B cell (primary cell): ENCODE results near the gene DDAH1. TPM values are rescaled to one million over a fixed set of nuclear protein-coding genes. Genes with fewer than 3 reads are reported as not detected.

Experiments used
- ATAC-seq: fragments of 200-7000 bp; cut with Tn5 transposase; one replicate; pipeline ENCODE4 v1.10.0; 2021; ENCODE audit warnings: low read depth, mild to moderate bottlenecking, moderate number of reproducible peaks, moderate library complexity
- CTCF ChIA-PET: fragments of 350-600 bp; sonication (Branson Sonifier 250); formaldehyde crosslinking; loops from one replicate; lab custom pipeline; 2021; ENCODE audit warnings: antibody characterized with exemption, inconsistent platforms; lab: Charles Lee
- POLR2A ChIA-PET: fragments of 350-600 bp; sonication (Branson Sonifier 250); formaldehyde crosslinking; loops from one replicate; lab custom pipeline; 2021; ENCODE audit warnings: antibody characterized with exemption; lab: Charles Lee
- DNase-seq: peaks from one replicate; pipeline ENCODE4 v3.0.0; 2013
- H2AFZ ChIP-seq: 2 replicates; pipeline ENCODE4 v1.6.1; 2012; ENCODE audit warnings: mild to moderate bottlenecking, low read depth, low read length; ENCODE audit not compliant: insufficient read depth, poor library complexity, severe bottlenecking
- H3K27ac ChIP-seq, 2 donors: 1 replicate in 1 of 2; 2 replicates in 1 of 2; pipeline ENCODE4 v1.5.1; 2012 to 2013; ENCODE audit warnings: low read length in 2 of 2, mild to moderate bottlenecking in 2 of 2, moderate library complexity in 1 of 2
- H3K27me3 ChIP-seq, 4 experiments: fragments of 200-600 bp in 1 of 4; sonication (generic) in 1 of 4; replicated peaks in 1 of 4; 1 replicate in 2 of 4; 2 replicates in 2 of 4; pipeline versions ENCODE4 v1.6.1 to v1.7.0; 2013 to 2016; ENCODE audit warnings: low read length in 3 of 4, mild to moderate bottlenecking in 2 of 4, mixed read lengths in 1 of 4, moderate library complexity in 1 of 4; ENCODE audit not compliant: insufficient read depth in 4 of 4, control insufficient read depth in 3 of 4; ENCODE audit errors: control extremely low read depth in 1 of 4
- H3K36me3 ChIP-seq, 2 experiments: replicated peaks in 1 of 2; 1 replicate in 1 of 2; 2 replicates in 1 of 2; pipeline versions ENCODE4 v1.6.1 to v1.7.1; 2013; ENCODE audit warnings: low read length in 1 of 2; ENCODE audit not compliant: insufficient read depth in 2 of 2, control insufficient read depth in 1 of 2; ENCODE audit errors: control extremely low read depth in 1 of 2, extremely low read depth in 1 of 2
- H3K4me1 ChIP-seq, 2 donors: fragments of 200-600 bp in 1 of 2; sonication (generic) in 1 of 2; 1 replicate in 1 of 2; 2 replicates in 1 of 2; pipeline versions ENCODE4 v1.5.1 to v1.6.1; 2013 to 2017; ENCODE audit warnings: low read length in 2 of 2; ENCODE audit not compliant: control insufficient read depth in 2 of 2, insufficient read depth in 2 of 2
- H3K4me2 ChIP-seq: replicated peaks from 2 replicates; pipeline ENCODE3; 2012; ENCODE audit warnings: mild to moderate bottlenecking, low read depth, low read length; ENCODE audit not compliant: poor library complexity, severe bottlenecking
- H3K4me3 ChIP-seq, 5 experiments: fragments of 200-600 bp in 1 of 5; sonication (generic) in 1 of 5; 1 replicate in 3 of 5; 2 replicates in 2 of 5; pipeline versions ENCODE4 v1.5.1 to v1.7.0; 2011 to 2016; ENCODE audit warnings: low read length in 4 of 5, mild to moderate bottlenecking in 4 of 5, low read depth in 2 of 5, control low read depth in 1 of 5, moderate library complexity in 1 of 5; ENCODE audit not compliant: insufficient read depth in 1 of 5; ENCODE audit errors: control extremely low read depth in 1 of 5, extremely low read depth in 1 of 5
- H3K79me2 ChIP-seq: fragments of 200-600 bp; sonication (generic); one replicate; pipeline ENCODE4 v1.6.0; 2016; ENCODE audit warnings: low read length; ENCODE audit not compliant: control insufficient read depth, insufficient read depth
- H3K9ac ChIP-seq: fragments of 200-600 bp; sonication (generic); 2 replicates; pipeline ENCODE4 v1.6.1; 2017; ENCODE audit warnings: mild to moderate bottlenecking, low read length, moderate library complexity
- H3K9me3 ChIP-seq, 3 donors: one replicate each; pipeline versions ENCODE4 v1.6.1 to v1.7.1; 2013; ENCODE audit warnings: low read length in 2 of 3; ENCODE audit not compliant: control insufficient read depth in 2 of 3, insufficient read depth in 1 of 3; ENCODE audit errors: control extremely low read depth in 1 of 3
- H4K20me1 ChIP-seq: 2 replicates; pipeline ENCODE4 v1.6.0; 2012; ENCODE audit warnings: mild to moderate bottlenecking, low read length; ENCODE audit not compliant: insufficient read depth, control insufficient read depth, poor library complexity, severe bottlenecking
- H3K27ac Mint-ChIP-seq: one replicate; pipeline ENCODE4 v1.8.0; 2021; ENCODE audit warnings: mixed read lengths
- H3K27me3 Mint-ChIP-seq: one replicate; pipeline ENCODE4 v1.8.0; 2021; ENCODE audit warnings: mixed read lengths
- H3K4me1 Mint-ChIP-seq: one replicate; pipeline ENCODE4 v1.8.0; 2021; ENCODE audit warnings: mixed read lengths
- H3K4me3 Mint-ChIP-seq: one replicate; pipeline ENCODE4 v1.8.0; 2021; ENCODE audit warnings: mixed read lengths
- H3K9me3 Mint-ChIP-seq: one replicate; pipeline ENCODE4 v1.8.0; 2022; ENCODE audit warnings: mixed read lengths; ENCODE audit not compliant: insufficient read depth
- EZH2 ChIP-seq: IDR thresholded peaks from 2 replicates; pipeline ENCODE4 v1.6.1; 2012; ENCODE audit warnings: borderline replicate concordance, low read depth, mild to moderate bottlenecking, moderate library complexity, low read length; ENCODE audit not compliant: insufficient read depth, poor library complexity, severe bottlenecking
- WGBS: methylation state at CpG from one replicate; pipeline ENCODE4 v1.1.5; 2013; ENCODE audit warnings: missing lambda C conversion rate; ENCODE audit not compliant: insufficient coverage; 5-methylcytosine and 5-hydroxymethylcytosine counted together
- intact Hi-C: fragments of 100-400 bp; cut with micrococcal nuclease; formaldehyde crosslinking; loops from one replicate; pipeline ENCODE4 v1.10.0; 2022
- polyA plus RNA-seq: library from polyadenylated mRNA; depleted of rRNA; stranded (reverse); fragments of >200 nt; gene quantifications from 2 replicates; pipeline ENCODE4 v1.2.3, GENCODE V29; 2012
- total RNA-seq, 2 donors: library from RNA; stranded (reverse); fragments of 120-200 nt in 1 of 2; gene quantifications; 1 replicate in 1 of 2; 2 replicates in 1 of 2; pipeline versions ENCODE4 v1.2.3 to v1.2.4, GENCODE V29; 2013 to 2022
- TF ChIP-seq, protein P1 (sequence below): fragments of 200-600 bp; IDR thresholded peaks from one replicate; pipeline ENCODE4 v1.8.0; 2022; ENCODE audit warnings: antibody characterized with exemption, mild to moderate bottlenecking

Gene DDAH1
- total and polyA plus RNA-seq, 2 donors (not counting 1 experiment from before 2014, with no cell fraction given), result 0.04 TPM; not detected in 1

DNA sequence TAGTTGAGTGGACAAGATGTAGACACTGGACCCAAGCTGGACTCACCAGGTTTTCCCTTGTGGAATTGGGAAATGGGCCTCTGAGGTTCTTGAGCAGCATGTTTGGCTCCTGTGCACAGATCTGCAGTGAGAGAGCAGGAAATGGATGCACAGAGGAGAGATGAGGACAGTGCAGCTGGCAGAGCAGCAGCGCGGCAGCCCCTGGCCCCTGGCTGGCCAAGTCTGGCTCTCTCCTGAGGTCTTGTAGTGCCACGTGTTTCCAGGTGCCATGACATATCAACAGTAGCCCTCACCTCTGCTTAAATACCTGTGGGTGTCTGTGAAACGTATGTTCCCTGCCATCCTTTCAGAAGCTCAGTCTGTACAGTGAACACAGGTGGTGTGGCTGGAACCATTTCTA is 169.3 kb downstream of the DDAH1 start:
- Histone ChIP-seq H3K4me3 (no peak overlapping the region), H3K27me3 (no peaks in the 10 kb centered on the region), H3K79me2 (peaks cover 3% of the 10 kb centered on the region), H3K4me2 (no peak overlapping the region), H3K9me3 (no peaks in the 10 kb centered on the region), H3K36me3 (no peaks in the 10 kb centered on the region), H4K20me1 (no peaks in the 10 kb centered on the region), H2AFZ (no peak overlapping the region), H3K27ac (no peak overlapping the region), H3K4me1 (peaks cover 26 to 40% of the 10 kb centered on the region in 2 donors), H3K9ac (no peak overlapping the region)
- ChIA-PET POLR2A (interaction anchor here (1.0 to 1.1 kb wide), 2 partner anchors 11 to 19 kb away, joined by 3 read pairs; partner anchors contain the start of gene BCL10), CTCF (interaction anchor here (1.1 to 1.2 kb wide), 2 partner anchors 9 to 13 kb away, joined by 3 read pairs; no protein-coding TSS in a partner anchor)
- H3K27ac Mint-ChIP-seq, result peak overlapping the region; percentile 7
- peaks cover 30% of the 10 kb centered on the region for H3K4me1 Mint-ChIP-seq
- no peak for DNase-seq
- no peak for ATAC-seq
- 88% methylated on average over 4 of the region's 4 CpGs for WGBS
- intact Hi-C loops, result no loop called here
- H3K9me3 Mint-ChIP-seq, result no peaks in the 10 kb centered on the region
- H3K4me3 Mint-ChIP-seq, result no peak overlapping the region
- TF ChIP-seq EZH2, result no peak
- TF ChIP-seq, protein P1, sequence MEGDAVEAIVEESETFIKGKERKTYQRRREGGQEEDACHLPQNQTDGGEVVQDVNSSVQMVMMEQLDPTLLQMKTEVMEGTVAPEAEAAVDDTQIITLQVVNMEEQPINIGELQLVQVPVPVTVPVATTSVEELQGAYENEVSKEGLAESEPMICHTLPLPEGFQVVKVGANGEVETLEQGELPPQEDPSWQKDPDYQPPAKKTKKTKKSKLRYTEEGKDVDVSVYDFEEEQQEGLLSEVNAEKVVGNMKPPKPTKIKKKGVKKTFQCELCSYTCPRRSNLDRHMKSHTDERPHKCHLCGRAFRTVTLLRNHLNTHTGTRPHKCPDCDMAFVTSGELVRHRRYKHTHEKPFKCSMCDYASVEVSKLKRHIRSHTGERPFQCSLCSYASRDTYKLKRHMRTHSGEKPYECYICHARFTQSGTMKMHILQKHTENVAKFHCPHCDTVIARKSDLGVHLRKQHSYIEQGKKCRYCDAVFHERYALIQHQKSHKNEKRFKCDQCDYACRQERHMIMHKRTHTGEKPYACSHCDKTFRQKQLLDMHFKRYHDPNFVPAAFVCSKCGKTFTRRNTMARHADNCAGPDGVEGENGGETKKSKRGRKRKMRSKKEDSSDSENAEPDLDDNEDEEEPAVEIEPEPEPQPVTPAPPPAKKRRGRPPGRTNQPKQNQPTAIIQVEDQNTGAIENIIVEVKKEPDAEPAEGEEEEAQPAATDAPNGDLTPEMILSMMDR, result no peak
- H3K27me3 Mint-ChIP-seq, result no peaks in the 10 kb centered on the region

DNA sequence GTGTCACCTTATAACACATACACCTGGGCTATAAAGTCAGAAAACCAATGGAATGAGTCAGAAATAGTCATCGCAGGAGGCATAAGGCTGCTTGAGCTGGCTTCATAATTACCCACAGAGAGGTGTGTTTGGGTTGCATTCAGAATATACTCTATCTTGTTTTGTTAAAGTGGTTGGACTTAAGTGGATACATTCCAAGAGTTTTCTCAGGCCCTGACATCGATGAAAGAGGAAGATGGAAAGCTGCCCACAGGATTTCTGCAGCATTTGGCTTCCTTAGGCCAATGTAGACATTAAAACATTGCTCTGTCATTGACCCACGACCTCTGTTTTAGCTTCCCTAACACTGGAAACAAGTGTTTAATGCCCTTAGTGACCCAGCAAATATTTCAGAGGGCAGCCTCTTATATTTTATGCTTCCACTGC is 169.9 kb downstream of the DDAH1 start:
- TF ChIP-seq, protein P1, result no peak
- TF ChIP-seq EZH2, result no peak
- peaks cover 33 to 46% of the 10 kb centered on the region in 2 donors for H3K4me1 ChIP-seq
- DNase-seq, result no peak
- Mint-ChIP-seq H3K4me3 (no peak overlapping the region), H3K27ac (no peak overlapping the region), H3K9me3 (no peaks in the 10 kb centered on the region), H3K4me1 (peaks cover 37% of the 10 kb centered on the region), H3K27me3 (no peaks in the 10 kb centered on the region)
- no peaks in the 10 kb centered on the region for H4K20me1 ChIP-seq
- ChIA-PET CTCF (interaction anchor here (0.6 to 1.2 kb wide), 4 partner anchors 10 to 393 kb away, joined by 3 to 4 read pairs (median 3); partner anchors contain the start of gene C1orf52), POLR2A (interaction anchor here (1.0 to 1.1 kb wide), 2 partner anchors 10 to 19 kb away, joined by 3 read pairs; partner anchors contain the start of gene BCL10)
- H3K9me3 ChIP-seq, result no peaks in the 10 kb centered on the region
- peaks cover 3% of the 10 kb centered on the region for H3K79me2 ChIP-seq
- no peak overlapping the region for H2AFZ ChIP-seq
- ATAC-seq, result no peak
- H3K27ac ChIP-seq, result no peak overlapping the region
- intact Hi-C loops, result no loop called here
- no peak overlapping the region for H3K4me2 ChIP-seq
- no peak overlapping the region for H3K9ac ChIP-seq
- H3K27me3 ChIP-seq, result no peaks in the 10 kb centered on the region
- H3K4me3 ChIP-seq, result no peak overlapping the region
- WGBS, result 50% methylated on average over 1 of the region's 3 CpGs
- no peaks in the 10 kb centered on the region for H3K36me3 ChIP-seq
